GM12872 (cell line): ENCODE measurements around the gene GRB10.

Experiments
- TF ChIP-seq, protein P1 (sequence below): IDR thresholded peaks from 3 replicates; pipeline ENCODE4 v1.5.1; 2011; ENCODE audit warnings: low read depth, mild to moderate bottlenecking, low read length, moderate library complexity; ENCODE audit not compliant: insufficient read depth

Gene GRB10

DNA sequence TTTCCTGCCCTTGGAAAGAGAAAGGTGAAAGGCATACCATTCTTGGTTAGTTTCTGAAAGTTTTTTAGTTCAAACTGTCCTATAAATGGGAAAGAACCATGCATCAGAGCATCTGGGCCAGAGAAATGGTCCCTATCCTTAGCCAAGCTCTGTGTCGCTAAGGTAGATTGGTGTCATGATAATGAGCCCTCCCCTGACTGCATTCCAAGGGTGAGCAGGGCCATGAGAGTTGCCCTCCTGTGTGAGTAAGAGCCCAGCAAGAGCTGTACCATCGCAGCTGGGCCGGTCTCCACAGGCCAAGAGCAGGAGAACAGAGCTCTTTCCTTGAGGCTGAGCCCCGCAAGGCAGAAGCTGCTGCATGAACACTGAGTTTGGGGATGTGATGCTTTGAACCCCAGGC is 30.3 kb downstream of the GRB10 start:
- TF ChIP-seq, protein P1, sequence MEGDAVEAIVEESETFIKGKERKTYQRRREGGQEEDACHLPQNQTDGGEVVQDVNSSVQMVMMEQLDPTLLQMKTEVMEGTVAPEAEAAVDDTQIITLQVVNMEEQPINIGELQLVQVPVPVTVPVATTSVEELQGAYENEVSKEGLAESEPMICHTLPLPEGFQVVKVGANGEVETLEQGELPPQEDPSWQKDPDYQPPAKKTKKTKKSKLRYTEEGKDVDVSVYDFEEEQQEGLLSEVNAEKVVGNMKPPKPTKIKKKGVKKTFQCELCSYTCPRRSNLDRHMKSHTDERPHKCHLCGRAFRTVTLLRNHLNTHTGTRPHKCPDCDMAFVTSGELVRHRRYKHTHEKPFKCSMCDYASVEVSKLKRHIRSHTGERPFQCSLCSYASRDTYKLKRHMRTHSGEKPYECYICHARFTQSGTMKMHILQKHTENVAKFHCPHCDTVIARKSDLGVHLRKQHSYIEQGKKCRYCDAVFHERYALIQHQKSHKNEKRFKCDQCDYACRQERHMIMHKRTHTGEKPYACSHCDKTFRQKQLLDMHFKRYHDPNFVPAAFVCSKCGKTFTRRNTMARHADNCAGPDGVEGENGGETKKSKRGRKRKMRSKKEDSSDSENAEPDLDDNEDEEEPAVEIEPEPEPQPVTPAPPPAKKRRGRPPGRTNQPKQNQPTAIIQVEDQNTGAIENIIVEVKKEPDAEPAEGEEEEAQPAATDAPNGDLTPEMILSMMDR = no peak

DNA sequence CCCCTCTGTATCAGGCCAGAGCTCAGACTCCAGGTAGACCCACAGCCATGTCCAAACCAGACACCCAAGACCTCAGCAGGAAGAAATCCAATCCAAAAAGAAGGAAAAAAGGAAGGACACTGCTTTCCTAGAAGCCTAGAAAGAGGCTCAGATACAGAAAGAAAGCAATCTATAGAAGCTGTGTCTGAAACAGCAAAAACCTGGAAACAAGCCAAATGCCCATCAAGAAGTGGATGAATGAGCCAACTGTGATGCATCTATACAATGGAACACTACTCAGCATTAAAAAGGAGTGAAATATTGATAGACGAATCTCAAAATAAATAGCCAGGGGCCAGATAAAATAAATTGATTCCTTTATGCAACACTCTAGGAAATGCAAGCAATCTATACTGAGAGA is 31.6 kb downstream of the GRB10 start:
- TF ChIP-seq, protein P1 = no peak

DNA sequence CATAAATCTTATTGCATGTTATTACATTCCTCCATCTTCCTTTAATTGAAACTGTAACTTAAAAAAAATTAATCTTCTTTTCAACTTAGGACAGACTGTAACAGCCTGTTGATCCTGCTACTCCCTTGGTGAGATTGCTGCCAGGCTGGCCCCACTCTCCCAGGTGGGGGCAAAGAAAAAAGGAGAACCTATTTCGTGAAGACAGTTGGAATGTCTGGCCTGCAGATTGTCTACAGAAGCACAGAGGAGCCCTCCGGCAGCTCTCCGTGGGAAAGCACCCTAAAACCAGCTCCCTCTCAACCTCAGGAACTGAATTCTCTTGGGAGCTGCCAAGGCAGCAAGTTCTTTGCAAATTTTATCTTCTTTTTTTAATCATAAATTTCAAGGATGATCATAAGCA is 32.8 kb downstream of the GRB10 start:
- TF ChIP-seq, protein P1 = no peak

DNA sequence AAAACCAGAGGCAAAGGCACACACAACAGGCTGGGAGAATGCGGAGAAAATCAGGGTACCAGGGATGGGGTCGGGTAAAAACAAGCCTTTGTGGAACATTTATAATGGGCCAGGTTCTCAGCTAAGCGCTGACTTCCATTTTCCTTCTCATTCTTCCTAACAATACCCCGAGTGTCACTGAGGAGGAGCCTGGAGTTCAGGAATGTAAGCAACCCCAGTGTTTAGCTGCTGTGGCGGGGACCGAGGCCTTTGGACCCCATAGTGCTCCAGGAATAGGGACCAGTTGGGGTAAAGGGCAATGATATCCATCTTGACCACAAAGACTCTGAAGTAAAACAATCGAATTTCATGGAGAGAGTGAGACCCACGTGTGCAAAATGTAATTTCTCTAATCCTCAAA is 34.2 kb downstream of the GRB10 start:
- TF ChIP-seq, protein P1 = no peak

DNA sequence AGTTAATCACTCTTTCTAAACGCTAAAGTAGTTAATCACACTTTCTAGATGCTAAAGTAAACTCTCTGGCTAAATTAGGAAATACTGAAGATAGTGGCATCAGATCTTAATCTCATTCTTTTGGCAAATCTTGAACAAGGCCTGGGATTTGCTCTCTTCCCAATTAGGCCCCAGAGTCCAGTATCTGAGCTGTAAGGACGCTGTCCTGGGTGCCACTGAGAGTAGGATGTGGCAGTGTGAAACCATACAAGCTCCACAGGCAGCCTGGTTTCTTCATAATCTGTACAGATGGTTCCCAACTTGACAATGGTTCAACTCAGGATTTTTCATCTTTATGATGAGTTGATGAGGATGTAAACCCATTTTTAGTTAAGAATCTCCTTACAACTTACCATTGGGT is 36.9 kb downstream of the GRB10 start:
- TF ChIP-seq, protein P1 = no peak

DNA sequence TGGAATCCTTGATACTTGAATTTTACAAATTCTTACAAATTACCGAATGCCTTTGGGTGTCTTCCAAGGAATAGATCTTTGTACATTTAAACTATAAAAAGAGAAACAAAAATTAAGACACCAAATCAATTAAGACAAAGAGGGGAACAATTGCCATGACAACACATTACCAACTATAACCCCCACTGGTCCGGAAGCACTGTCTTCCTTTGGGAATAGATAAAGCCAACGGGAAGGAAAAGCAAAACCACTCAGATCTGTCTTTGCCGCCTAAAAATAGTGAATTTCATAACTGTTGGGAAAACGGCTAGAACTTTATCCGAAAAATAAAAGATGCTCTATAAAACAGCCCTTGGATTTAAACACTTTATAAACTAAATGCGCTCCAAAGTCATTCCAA is 37.4 kb downstream of the GRB10 start:
- TF ChIP-seq, protein P1 = no peak

DNA sequence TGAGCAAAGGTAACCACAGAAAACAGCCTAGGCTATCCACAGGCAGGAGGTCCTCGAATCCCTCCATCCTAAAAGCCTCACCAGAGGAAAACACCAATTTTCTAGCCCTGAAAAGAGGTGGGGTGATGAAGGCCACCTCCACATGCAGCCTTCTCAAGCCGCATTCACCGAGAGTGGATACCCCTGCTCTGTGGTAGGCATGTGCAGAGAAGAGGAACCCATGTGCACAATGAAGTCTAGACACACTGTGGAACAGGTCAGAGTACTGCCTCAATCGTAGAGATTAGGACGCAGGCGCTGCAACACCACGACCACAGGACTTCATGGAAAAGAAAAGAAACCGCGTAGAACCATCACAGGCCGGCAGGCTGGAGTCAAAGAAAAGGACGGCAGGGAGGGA is 38.8 kb downstream of the GRB10 start:
- TF ChIP-seq, protein P1 = no peak

DNA sequence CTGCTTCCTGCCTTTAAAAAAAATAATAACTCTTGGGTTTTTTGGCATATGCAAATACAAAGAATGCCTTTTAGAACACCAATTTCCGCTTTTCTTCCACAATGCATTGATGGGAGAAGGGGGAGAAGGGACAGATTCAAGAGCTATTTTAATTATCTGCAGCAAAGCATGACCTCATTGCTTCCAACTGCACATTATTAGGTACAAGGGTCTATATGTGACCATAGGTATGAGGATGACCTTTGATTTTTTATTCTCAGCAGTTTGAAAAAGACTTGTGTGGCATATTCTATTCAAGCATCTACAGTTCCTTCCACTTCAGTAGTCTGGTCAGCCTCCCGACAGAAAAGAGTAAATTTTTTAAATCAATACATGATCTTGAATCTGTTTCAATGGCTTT is 39.7 kb downstream of the GRB10 start:
- TF ChIP-seq, protein P1 = no peak
